HG03558 (cell line): Measurements from ENCODE around the gene FHOD3.

Experiments
- ATAC-seq: cut with Tn5 transposase; IDR thresholded peaks from one replicate; pipeline ENCODE4 v1.9.1; 2021; ENCODE audit warnings: moderate number of reproducible peaks; ENCODE audit not compliant: unreplicated experiment; ENCODE audit errors: extremely low read depth

The FHOD3 gene

GRCh38 chr18:36828157-36828629 lies 530.7 kb downstream of the FHOD3 start:
- ATAC-seq, result no peak

- ATAC-seq, result peak; percentile 81
Observed at GRCh38 chr18:36828630-36829361, 531.3 kb downstream of the FHOD3 start, which contains the start of the genes KIAA1328 and TPGS2. Gene KIAA1328, plus strand, starts transcription at chr18:36829127. Its CDS starts 12 bp downstream, at chr18:36829139. Gene TPGS2, minus strand, starts transcription at chr18:36829002. Its CDS starts 235 bp downstream, at chr18:36828767.
